ENCODE data around the gene TDRKH. TPM values are rescaled to one million over a fixed set of nuclear protein-coding genes. Genes with fewer than 3 reads are reported as not detected.

TDRKH gene, protein sequence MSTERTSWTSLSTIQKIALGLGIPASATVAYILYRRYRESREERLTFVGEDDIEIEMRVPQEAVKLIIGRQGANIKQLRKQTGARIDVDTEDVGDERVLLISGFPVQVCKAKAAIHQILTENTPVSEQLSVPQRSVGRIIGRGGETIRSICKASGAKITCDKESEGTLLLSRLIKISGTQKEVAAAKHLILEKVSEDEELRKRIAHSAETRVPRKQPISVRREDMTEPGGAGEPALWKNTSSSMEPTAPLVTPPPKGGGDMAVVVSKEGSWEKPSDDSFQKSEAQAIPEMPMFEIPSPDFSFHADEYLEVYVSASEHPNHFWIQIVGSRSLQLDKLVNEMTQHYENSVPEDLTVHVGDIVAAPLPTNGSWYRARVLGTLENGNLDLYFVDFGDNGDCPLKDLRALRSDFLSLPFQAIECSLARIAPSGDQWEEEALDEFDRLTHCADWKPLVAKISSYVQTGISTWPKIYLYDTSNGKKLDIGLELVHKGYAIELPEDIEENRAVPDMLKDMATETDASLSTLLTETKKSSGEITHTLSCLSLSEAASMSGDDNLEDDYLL
- total RNA-seq, result 12.0 and 14.7 TPM in 2 replicates

DNA sequence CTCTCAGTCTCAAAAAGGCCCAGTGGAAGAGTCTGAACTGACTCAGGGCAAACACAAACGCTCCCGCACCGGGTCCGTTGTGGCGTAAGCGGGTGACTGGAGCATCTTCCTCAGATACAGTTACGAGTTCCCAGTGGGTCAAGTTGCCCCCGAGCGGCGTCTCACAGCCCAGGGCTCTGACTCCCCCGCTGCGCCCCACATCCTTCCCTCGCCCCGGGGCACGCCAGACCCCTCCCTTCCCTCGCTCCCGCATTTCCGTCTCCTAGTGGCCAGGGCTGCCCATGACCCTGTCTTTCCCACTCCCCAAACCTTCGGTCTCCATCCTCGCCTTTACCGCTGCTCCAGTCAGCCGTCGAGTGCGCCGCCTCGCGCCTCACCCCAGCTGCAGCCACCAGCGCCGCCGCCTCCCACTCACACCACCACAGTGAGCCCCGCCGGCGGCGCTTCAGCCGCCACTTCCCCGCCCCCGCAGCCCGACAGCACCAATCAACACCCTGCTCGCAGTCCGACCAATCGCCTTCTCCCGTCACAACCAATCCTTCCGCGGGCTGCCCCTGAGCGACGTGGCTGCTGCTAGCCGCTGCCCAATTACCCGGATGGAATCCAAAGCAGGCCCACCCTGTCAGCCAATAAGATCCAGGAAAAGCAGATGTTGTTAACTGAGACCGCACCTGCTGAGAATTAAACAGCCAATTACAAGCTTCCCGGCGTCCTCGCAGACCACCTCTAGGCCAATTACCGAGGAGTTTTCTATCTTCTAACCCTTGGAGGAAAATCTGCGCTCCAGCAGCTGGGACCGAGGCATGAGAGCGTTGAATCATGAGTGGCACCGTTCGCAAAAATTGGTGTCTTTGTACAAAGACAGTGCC is at the start of gene TDRKH:
TSS of gene TDRKH (minus strand) at position 430 of the 869 bp plus-strand sequence. CDS start 7,478 bp downstream, outside the sequence.
- peak within 1 kb of the TSS; percentile 84 for H3K4me3 ChIP-seq (ENCODE audit: low read depth, low read length)
- TF ChIP-seq, protein P1, sequence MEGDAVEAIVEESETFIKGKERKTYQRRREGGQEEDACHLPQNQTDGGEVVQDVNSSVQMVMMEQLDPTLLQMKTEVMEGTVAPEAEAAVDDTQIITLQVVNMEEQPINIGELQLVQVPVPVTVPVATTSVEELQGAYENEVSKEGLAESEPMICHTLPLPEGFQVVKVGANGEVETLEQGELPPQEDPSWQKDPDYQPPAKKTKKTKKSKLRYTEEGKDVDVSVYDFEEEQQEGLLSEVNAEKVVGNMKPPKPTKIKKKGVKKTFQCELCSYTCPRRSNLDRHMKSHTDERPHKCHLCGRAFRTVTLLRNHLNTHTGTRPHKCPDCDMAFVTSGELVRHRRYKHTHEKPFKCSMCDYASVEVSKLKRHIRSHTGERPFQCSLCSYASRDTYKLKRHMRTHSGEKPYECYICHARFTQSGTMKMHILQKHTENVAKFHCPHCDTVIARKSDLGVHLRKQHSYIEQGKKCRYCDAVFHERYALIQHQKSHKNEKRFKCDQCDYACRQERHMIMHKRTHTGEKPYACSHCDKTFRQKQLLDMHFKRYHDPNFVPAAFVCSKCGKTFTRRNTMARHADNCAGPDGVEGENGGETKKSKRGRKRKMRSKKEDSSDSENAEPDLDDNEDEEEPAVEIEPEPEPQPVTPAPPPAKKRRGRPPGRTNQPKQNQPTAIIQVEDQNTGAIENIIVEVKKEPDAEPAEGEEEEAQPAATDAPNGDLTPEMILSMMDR (IDR thresholded peaks at IDR 0.05; ENCODE audit: insufficient read depth, low read length, poor library complexity, severe bottlenecking), result peak; percentile 20
- peak; percentile 99 for DNase-seq (ENCODE audit: low read depth)
- H3K27me3 ChIP-seq (ENCODE audit: control insufficient read depth, insufficient read depth, low read length), result no peaks in the 10 kb centered on the region
- H3K36me3 ChIP-seq (ENCODE audit: control insufficient read depth, insufficient read depth, low read length), result no peaks in the 10 kb centered on the region

DNA sequence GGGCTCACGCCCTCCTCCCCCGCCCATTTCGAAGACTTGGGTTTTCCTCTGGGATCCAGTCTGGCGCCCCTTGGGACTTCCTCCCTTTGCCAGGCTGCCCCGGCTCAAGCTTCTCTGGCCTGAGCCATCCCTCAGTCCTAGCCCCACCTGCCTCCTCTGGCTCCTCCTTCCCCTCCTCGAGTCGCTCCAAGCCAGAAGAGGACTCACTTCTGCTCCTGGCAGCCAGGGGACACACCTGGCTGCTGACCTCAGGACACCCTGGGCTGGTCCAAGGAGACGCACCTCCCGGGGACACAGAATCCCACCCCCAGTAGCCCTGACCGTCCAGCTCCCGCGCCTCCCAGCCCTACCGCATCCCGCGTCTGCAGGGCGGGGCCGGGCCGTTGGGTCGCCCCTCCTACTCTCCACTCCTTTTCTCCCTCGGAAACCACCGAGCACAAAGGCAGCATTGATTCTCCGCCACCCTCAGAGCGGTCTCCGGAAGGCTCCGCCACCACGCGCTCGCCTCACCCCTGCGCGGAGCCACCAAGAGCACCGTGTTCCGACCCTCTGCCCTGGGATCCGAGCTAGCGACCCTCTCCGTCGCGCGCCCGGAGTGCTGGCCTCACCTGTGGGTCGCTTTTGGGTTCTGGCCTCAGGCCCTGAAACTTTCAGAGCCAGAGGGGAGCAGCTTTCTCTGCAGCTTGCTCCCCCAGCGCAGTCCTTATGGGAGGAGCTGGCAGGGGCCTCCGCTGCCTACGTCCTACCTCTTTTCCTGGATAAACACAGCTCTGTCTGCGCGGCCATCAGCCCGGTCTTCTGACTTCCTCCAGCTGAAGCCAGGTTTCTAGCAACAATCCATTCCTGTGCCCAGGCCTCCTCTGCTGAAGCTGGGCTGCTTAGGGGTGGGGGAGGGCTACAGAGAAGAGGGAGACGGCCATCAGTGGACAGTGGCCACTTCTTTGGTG is 49.4 kb upstream of the TDRKH start, which contains the start of gene C2CD4D:
TSS of gene C2CD4D (minus strand) at position 364 of the 947 bp plus-strand sequence. CDS start 831 bp downstream, outside the sequence.
- no peak for DNase-seq (ENCODE audit: low read depth)
- Histone ChIP-seq H3K36me3 (ENCODE audit: control insufficient read depth, insufficient read depth, low read length) (no peaks in the 10 kb centered on the region), H3K4me3 (ENCODE audit: low read depth, low read length) (peak within 1 kb of the TSS; percentile 21), H3K27me3 (ENCODE audit: control insufficient read depth, insufficient read depth, low read length) (peaks cover 17% of the 10 kb centered on the region)
- TF ChIP-seq, protein P1 (IDR thresholded peaks at IDR 0.05; ENCODE audit: insufficient read depth, low read length, poor library complexity, severe bottlenecking), result no peak

DNA sequence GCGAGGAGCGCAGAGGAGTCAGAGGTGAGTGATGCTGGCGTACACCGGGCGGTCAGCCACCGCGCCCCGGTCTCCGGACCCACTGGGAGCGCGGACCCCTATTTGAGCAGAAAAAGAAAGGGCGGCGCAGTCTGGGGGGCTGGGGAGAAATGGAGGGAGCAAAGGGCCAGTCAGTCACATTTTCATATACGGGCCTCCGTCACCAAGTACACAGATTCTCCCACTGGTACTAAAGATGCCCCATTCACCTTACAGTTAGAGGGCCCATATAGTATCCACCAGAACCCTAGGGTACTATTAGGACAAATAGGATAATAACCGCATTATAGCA is 48.7 kb upstream of the TDRKH start:
- Histone ChIP-seq H3K36me3 (ENCODE audit: control insufficient read depth, insufficient read depth, low read length) (no peaks in the 10 kb centered on the region), H3K27me3 (ENCODE audit: control insufficient read depth, insufficient read depth, low read length) (peaks cover 17% of the 10 kb centered on the region), H3K4me3 (ENCODE audit: low read depth, low read length) (peak overlapping the region; percentile 21)
- TF ChIP-seq, protein P1 (IDR thresholded peaks at IDR 0.05; ENCODE audit: insufficient read depth, low read length, poor library complexity, severe bottlenecking), result no peak
- no peak for DNase-seq (ENCODE audit: low read depth)

DNA sequence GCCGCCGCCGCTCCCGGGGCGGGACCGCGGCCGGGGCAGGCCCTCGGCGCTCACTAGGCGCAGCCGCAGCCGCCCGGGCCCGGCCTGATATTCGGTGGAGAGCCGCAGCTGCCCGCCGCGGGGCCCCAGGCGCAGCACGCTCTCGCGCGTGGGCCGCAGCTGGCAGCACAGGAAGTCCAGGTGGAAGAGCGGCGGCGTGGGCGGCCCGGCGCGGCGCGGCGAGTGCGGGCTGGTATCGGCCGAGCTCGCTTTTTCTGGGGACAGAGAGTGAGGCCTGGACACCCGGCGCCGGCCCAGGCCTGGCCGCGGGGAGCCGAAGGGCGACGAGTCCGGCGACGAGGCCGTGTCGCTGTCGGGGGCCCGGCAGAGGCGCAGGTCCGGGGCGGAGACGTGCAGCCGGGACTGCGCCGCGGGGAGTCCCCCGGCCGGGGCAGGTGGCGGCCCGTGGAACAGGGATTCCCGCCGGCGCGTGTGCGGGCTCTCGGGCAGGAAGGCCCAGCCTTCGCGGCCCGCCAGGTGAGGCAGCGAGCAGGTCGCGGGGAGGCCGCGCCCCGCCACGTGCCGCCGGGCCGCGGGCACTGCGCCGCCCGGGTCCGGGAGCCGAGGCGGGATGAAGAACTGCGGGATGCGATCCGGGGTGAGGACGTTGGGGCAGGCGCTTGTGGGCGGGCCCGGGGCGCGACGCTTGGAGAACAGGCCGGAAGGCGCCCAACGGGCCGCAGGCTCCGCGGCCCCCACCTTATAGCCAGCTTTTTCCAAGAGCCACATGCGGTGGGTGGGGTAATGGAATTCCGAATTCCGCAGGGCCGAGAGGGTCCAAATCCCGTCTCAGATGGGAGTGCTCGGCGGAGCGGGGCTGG is 48.2 kb upstream of the TDRKH start:
- H3K4me3 ChIP-seq (ENCODE audit: low read depth, low read length), result peak overlapping the region; percentile 20
- H3K36me3 ChIP-seq (ENCODE audit: control insufficient read depth, insufficient read depth, low read length), result no peaks in the 10 kb centered on the region
- no peak for DNase-seq (ENCODE audit: low read depth)
- TF ChIP-seq, protein P1 (IDR thresholded peaks at IDR 0.05; ENCODE audit: insufficient read depth, low read length, poor library complexity, severe bottlenecking), result no peak
- peaks cover 17% of the 10 kb centered on the region for H3K27me3 ChIP-seq (ENCODE audit: control insufficient read depth, insufficient read depth, low read length)

Data from kidney epithelial cell (primary cell).